GM21619 (cell line): ENCODE measurements around the gene HTT-AS.
A peak's percentile ranks its signal among the peaks of the same experiment; 100 is the strongest.
"Not testable (repeated sequence)": the region's sequence is repeated elsewhere in the genome, so short reads cannot be mapped to it uniquely, and the experiment has no call there.

Source experiments
- ATAC-seq: cut with Tn5 transposase; IDR thresholded peaks from one replicate; pipeline ENCODE4 v1.9.1; 2021; ENCODE audit not compliant: unreplicated experiment

Gene HTT-AS

DNA sequence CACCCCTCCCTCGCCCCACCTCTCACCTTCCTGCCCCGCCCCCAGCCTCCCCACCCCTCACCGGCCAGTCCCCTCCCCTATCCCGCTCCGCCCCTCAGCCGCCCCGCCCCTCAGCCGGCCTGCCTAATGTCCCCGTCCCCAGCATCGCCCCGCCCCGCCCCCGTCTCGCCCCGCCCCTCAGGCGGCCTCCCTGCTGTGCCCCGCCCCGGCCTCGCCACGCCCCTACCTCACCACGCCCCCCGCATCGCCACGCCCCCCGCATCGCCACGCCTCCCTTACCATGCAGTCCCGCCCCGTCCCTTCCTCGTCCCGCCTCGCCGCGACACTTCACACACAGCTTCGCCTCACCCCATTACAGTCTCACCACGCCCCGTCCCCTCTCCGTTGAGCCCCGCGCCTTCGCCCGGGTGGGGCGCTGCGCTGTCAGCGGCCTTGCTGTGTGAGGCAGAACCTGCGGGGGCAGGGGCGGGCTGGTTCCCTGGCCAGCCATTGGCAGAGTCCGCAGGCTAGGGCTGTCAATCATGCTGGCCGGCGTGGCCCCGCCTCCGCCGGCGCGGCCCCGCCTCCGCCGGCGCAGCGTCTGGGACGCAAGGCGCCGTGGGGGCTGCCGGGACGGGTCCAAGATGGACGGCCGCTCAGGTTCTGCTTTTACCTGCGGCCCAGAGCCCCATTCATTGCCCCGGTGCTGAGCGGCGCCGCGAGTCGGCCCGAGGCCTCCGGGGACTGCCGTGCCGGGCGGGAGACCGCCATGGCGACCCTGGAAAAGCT, at the start of gene HTT-AS, which contains the start of gene HTT:
Gene HTT-AS, minus strand, starts transcription at position 461 of the 768 bp plus-strand sequence.
Gene HTT, plus strand, starts transcription at position 604 of the 768 bp plus-strand sequence. Its CDS starts 145 bp downstream, at position 749.
- ATAC-seq: peak; percentile 69

DNA sequence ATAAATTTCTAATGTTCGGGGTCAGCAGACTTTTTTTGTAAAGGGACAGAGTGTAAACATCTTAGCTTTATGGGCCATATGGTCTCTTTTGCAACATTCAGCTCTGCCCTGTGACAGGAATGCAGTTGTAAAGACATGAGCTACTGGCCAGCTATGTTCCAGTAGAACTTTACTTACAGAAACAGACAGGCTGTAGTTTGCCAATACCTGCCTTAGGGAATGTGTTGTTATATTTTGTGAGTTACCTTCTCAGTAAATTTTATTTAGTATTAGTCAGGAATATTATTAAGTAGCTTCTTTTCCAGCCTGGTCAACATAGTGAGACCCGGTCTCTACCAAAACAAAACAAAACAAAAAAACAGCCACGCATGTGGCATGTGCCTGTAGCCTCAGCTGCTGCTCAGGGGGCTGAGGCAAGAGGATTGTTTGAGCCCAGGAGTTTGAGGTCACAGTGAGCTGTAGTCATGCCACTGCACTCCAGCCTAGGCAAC, 48.9 kb upstream of the HTT-AS start:
- no peak for ATAC-seq

DNA sequence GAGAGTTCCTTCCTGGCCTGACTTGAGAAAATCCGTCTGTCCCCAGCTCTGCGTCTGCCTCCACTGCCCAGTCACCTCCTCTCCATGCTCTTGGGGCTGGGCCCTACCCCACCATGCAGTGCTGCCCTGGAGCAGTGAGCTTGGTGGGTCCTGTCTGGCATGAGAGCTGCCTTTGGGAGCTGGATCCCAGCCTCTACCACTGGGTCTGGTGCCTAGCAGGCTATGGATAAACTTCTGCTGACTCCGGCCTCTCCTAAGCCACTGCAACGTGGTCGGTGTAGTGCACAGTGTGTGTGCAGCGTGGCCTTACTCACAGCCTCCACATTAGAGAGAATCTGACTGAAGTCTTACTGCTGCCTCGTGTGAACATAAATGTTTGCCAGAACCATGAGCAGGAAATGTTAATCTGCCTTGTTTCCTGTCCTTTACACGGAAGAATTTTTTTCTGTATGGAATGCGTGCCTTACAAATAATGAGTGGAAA, 47.8 kb upstream of the HTT-AS start:
- no peak for ATAC-seq

DNA sequence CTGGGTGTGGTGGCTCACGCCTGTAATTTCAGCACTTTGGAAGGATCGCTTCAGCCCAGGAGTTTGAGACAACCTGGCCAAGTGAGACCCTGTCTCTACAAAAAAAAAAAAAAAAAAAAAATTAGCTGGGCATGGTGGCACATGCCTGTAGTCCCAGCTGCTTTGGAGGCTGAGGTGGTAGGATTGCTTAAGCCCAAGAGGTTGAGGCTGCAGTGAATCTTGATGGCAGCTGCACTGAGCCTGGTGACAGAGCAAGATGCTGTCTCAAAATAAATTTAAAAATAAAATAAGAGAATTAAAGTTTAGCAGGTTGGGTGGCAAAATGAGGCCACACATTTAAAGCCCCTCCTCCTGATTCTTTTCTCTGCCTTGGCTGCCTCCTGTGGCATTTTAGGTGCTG, 47.3 kb upstream of the HTT-AS start:
- ATAC-seq: no peak

DNA sequence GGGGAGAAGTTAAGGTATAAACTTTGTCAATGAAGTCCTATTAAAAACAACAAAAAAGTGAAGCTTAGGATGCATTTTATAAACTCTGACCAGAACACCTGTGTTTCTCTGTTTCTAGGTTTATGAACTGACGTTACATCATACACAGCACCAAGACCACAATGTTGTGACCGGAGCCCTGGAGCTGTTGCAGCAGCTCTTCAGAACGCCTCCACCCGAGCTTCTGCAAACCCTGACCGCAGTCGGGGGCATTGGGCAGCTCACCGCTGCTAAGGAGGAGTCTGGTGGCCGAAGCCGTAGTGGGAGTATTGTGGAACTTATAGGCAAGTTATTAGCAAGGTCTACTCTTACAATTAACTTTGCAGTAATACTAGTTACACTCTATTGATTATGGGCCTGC, 46.8 kb upstream of the HTT-AS start:
- no peak for ATAC-seq

- ATAC-seq: no peak
These were observed 45.1 kb upstream of the HTT-AS start for GRCh38 chr4:3119464-3119863.

DNA sequence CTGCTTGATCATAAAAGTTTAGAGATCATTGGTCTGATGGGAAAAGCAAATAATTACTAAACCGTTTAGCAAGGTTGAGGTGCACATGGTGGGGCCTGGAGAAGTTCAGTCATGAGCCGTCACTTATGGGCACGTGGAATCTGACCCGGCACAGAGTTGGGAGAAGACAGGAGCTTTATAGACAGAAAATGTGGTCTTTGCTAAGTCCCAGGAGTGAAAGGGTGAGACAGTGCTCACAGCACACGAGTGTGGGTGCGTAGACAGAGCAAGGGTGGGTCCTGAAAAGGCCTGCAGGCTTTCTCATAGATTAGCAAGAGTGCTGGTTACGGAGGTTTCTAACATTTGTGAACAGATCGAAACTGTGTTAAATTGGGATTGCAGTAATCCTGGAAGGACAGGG, 44.0 kb upstream of the HTT-AS start:
- ATAC-seq: no peak

DNA sequence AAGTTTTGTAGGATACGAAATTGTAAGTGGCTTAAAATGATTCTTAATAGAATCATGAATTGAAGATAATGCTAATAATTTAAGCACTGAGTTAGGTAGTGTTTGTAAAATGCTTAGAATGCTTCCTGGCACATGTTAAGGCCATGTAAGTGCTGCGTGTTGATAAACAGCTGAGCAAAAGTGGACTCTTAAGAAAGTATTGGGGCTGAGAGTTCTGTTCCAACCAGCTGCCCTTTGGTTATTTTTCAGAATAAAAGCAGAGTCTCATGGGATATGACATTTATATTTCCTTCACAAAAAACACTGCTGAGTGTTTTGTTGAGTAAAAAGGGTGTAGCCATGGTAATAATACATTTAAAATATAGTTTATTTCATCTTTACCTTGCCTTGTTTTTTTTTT, 42.6 kb upstream of the HTT-AS start:
- ATAC-seq: no peak

DNA sequence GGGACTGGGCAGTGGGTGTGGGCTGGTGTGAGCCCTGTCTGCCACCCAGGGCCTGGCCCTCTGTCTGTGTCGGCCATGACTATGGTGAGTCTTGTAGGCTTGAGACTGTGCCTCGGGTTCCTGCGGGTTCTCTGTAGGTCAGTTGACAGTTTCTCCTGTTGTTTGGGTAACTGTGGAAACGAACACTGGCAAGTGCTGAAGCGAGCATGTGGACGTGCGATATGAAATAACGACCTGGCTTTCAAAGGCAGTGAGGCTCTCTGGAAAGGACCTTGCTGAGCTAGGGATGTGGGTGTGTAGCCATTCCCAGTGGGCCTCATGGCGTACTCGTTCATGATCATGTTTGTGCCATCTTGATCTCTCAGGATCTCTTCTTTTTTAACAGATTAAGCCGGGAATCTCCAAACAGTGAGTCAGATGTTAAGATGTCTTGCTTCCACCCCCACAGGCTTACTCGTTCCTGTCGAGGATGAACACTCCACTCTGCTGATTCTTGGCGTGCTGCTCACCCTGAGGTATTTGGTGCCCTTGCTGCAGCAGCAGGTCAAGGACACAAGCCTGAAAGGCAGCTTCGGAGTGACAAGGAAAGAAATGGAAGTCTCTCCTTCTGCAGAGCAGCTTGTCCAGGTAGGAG, 41.4 kb upstream of the HTT-AS start:
- no peak for ATAC-seq

DNA sequence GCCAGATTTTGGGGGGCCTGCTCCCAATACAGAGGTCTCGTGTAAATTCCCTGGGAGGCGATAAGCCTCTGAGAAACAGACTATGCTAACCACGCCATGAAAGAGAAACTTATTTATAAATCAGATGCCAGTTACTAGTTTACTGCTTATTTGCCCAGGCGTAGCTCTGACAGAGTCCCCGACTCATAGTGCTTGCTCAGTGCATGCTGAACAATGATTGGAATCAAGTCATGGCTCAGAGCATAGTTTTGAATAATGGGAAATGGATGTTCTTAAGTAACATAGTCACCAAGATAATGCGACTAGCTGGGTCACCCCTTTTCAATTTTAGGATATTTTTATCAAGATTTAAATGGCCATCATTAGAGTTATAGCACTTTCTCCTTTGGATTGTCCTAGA, 40.0 kb upstream of the HTT-AS start:
- no peak for ATAC-seq

DNA sequence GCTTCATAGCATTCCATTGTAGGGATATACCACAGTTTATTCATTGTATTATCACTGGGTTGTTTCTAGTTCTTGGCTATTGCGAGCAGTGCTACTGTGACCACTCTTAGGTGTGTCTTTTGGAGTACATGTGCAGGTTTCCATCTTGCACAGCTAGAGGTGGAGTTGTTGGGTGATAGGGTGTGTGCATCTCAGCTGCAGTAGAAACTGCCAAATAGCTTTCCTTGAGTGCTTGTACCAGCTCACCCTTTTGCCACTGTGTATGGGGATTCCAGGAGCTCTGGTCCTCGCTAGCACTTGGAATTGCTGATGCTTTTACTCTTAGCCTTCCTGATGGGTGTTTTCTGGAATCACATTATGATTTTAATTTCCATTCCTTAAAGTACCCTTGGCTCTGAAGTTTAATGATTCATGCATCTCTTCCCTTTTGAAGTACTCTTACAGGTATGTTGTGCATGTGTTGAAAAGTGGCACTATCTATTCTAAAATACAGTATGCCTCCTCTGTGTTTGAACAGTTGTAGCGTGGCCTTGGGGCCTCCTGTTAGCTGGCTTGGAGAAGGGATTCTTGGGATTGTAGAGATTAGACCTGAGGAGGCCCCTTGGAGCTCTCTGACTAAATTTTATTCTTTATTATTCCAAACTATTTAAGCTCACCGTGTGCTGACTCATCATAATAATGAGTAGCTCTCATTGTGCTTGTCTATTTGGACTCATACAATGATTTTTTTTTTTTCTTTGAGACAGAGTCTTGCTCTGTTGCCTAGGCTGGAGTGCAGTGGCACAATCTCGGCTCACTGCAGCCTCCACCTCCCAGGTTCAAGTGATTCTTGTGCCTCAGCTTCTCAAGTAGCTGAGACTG, 38.5 kb upstream of the HTT-AS start:
- no peak for ATAC-seq

DNA sequence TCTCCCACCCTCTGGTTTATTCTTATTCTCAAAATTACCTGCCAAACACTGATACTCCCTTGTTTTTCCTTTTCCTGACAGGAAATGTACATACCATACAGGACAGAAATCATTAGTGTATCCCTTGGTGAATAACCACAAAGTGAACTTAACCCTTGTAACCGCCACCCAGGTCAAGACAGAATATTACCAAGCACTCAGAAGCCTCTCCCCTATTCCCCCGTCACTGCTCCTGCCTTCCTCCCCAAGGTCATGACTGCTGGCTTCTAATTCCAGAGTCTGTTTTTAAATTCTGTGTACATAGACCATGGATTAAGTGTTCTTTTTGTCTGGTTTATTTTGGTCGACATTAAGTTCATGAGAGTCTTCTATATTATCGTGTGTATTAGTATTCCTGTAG, 37.9 kb upstream of the HTT-AS start:
- no peak for ATAC-seq

DNA sequence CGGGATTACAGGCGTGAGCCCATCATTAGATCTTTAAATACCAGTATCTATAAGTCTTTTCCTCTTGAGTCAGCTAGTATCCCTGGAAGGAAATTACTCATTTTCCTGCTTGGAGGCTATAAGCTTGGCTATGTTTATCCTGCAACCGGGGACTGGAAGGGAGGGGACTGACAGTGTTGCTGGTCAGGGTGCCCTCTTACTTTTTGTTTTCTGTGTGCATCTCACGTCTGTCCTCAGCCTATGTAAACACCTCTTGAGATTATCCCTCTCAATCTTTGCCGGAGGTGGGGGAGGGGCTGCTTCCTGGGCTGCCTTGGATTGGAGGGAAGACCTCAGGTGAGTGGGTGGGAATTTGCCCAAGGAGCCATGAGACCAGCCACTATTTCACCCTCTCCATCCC, 37.1 kb upstream of the HTT-AS start:
- ATAC-seq: no peak

- no peak for ATAC-seq
These were observed 33.9 kb upstream of the HTT-AS start for GRCh38 chr4:3108211-3108610.

GRCh38 chr4:3107691-3108121, 33.4 kb upstream of the HTT-AS start:
- no peak for ATAC-seq

DNA sequence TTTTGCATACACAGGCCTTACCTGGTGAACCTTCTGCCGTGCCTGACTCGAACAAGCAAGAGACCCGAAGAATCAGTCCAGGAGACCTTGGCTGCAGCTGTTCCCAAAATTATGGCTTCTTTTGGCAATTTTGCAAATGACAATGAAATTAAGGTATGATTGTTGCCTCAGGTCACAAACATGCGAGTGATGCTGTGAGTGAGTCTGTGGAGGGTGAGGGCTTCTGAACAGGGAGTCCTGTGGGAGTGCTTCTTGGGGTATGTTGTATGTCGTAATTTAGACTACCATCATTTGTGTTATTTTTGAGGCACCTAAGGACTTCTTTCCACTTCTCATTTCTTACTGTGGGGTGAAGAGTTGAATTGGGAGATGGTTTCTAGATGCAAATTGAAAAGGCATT, 32.9 kb upstream of the HTT-AS start:
- no peak for ATAC-seq

DNA sequence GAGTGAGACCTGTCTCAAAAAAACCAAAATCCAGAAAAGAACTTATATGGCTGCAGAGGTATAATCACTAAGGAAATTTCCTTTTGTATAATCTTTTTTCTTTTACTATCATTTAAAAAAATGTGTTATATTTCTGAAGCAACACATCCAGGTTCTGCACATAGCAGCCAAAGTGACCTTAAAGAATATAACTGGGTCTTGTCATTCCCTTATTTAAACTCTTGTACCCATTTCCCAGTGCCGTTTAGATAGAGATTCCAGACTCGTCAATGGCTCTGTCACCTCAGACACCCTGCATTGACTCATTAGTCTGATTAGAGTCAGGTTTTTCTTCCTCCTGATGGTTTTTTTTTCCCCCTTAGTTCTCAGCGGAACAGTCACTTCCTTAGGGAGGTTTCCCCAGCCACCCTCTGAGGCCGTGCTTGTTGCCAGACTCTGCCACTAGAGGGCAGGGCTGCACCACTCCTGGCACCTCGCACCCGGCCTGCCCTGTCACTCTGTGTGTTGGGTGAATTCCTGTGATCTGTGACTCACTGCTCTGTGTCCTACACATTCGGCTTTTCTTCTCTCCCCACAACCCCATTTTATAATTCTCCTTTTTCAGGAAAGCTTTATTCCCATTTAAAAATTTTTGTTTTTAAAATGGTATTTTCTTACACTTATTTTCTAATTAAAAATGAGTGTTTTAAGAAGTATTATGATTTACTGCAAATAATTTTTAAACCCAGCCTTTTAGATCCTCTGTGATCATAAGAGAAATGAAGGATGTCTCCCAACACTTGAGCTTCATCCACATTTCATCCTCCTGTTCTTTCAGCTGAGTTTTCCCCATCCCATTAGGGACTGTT, 32.2 kb upstream of the HTT-AS start:
- ATAC-seq: peak; percentile 96

GRCh38 chr4:3098346-3098745, 24.0 kb upstream of the HTT-AS start:
- no peak for ATAC-seq

DNA sequence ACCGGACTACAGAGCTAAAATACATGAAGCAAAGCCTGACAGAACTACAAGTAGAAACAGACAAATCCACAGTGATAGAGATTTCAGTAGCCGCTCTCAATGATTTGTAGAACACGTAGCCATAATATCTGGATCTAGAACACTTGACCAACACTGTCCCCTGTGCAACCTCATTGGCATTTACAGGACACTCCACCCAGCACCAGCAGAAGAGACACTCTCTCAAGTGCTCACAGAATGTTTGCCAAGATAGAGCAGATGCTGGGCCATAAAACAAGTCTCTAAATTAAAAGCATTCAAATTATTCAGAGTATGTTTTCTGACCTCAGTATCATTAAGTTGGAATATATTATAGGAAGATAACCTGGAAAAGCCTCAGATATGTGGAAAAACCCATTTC, 21.9 kb upstream of the HTT-AS start:
- no peak for ATAC-seq

DNA sequence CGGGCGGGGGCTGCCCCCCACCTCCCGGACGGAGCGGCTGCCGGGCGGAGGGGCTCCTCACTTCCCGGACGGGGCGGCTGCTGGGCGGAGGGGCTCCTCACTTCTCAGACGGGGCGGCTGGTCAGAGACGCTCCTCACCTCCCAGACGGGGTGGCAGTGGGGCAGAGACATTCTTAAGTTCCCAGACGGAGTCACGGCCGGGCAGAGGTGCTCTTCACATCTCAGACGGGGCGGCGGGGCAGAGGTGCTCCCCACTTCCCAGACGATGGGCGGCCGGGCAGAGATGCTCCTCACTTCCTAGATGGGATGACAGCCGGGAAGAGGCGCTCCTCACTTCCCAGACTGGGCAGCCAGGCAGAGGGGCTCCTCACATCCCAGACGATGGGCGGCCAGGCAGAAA, 20.4 kb upstream of the HTT-AS start:
- not testable (repeated sequence) for ATAC-seq
